ENCODE results near the gene AIF1L. TPM values are rescaled to one million over a fixed set of nuclear protein-coding genes. Genes with fewer than 3 reads are reported as not detected.

Gene AIF1L
- total RNA-seq, 1 donor from 2014 or later: 23.7 TPM

DNA sequence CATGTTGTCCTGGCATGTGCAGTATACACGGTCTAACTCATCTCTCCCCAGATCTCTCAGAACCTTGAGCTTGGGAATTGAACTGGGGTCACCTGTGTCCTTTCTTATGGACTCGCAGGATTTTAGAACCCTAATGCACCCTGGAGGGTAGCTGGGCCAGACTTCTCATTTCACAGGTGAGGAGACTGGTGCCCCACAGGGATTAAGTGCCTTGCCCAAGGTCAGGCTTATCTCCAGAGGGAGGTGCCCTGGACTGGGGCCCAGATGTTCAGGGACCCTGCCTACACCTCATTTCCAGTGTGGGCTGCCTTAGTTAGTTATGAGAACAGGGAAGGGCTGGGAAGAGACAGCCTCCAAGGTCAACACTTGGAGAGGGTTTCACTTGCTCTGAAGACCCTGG lies 25.0 kb downstream of the AIF1L start:
- FAIRE-seq (no peak), DNase-seq (ENCODE audit: low read depth) (no peak)
- H3K9ac ChIP-seq (ENCODE audit: low read length): no peak overlapping the region
- no peaks in the 10 kb centered on the region for H3K36me3 ChIP-seq (ENCODE audit: insufficient read depth, low read length)
- Mint-ChIP-seq H3K27me3 (ENCODE audit: low read depth, unreplicated experiment) (no peaks in the 10 kb centered on the region), H3K27ac (ENCODE audit: unreplicated experiment) (no peak overlapping the region), H3K9me3 (ENCODE audit: unreplicated experiment) (peaks cover 2% of the 10 kb centered on the region), H3K36me3 (ENCODE audit: low read depth, unreplicated experiment) (no peaks in the 10 kb centered on the region), H3K4me3 (ENCODE audit: unreplicated experiment) (no peak overlapping the region), H3K4me1 (ENCODE audit: low read depth, unreplicated experiment) (peaks cover 4% of the 10 kb centered on the region)
- H3K79me2 ChIP-seq (ENCODE audit: insufficient read depth, low read length): peaks cover 9% of the 10 kb centered on the region
- no peaks in the 10 kb centered on the region for H3K9me3 ChIP-seq (ENCODE audit: insufficient read depth, low read depth, low read length)
- no peaks in the 10 kb centered on the region for H3K27me3 ChIP-seq (ENCODE audit: insufficient read depth, low read length)
- no peak overlapping the region for H3K27ac ChIP-seq (ENCODE audit: low read depth, low read length)
- H3K4me1 ChIP-seq (ENCODE audit: insufficient read depth, low read length): peaks cover 16% of the 10 kb centered on the region
- H3K4me3 ChIP-seq (ENCODE audit: insufficient read depth, low read depth, low read length): no peak overlapping the region
- H3K4me2 ChIP-seq (ENCODE audit: low read length): no peak overlapping the region
- TF ChIP-seq, protein P1, sequence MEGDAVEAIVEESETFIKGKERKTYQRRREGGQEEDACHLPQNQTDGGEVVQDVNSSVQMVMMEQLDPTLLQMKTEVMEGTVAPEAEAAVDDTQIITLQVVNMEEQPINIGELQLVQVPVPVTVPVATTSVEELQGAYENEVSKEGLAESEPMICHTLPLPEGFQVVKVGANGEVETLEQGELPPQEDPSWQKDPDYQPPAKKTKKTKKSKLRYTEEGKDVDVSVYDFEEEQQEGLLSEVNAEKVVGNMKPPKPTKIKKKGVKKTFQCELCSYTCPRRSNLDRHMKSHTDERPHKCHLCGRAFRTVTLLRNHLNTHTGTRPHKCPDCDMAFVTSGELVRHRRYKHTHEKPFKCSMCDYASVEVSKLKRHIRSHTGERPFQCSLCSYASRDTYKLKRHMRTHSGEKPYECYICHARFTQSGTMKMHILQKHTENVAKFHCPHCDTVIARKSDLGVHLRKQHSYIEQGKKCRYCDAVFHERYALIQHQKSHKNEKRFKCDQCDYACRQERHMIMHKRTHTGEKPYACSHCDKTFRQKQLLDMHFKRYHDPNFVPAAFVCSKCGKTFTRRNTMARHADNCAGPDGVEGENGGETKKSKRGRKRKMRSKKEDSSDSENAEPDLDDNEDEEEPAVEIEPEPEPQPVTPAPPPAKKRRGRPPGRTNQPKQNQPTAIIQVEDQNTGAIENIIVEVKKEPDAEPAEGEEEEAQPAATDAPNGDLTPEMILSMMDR (IDR thresholded peaks at IDR 0.05; ENCODE audit: insufficient read depth, low read depth, low read length): no peak
- no peak for TF ChIP-seq EZH2 (IDR thresholded peaks at IDR 0.05; ENCODE audit: insufficient read depth, low read length)
- no peak overlapping the region for H2AFZ ChIP-seq (ENCODE audit: low read depth, low read length)
- no peaks in the 10 kb centered on the region for H4K20me1 ChIP-seq (ENCODE audit: insufficient read depth, low read length)

DNA sequence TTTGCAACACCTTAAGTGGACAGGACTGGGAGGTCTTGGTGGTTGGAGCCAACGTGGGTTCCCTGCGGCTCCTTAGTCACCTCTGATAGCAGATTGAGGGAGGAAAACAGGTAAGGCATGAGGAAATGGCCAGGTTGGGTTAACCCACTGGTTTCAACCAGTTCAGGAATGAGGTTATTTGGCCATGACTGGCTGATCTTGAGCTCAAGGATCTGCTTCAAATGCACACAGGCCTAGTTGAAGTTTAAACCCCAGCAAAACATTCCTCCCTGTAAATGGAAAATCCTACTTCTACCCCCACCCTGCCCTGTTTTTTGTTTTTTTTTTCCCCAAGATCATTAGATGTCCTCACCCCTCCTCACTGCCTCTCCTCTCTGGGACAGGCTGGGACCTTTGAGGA lies 25.8 kb downstream of the AIF1L start:
- Histone ChIP-seq H3K27me3 (ENCODE audit: insufficient read depth, low read length) (no peaks in the 10 kb centered on the region), H3K9me3 (ENCODE audit: insufficient read depth, low read depth, low read length) (no peaks in the 10 kb centered on the region), H3K4me3 (ENCODE audit: insufficient read depth, low read depth, low read length) (no peak overlapping the region), H3K4me1 (ENCODE audit: insufficient read depth, low read length) (peaks cover 14% of the 10 kb centered on the region), H3K27ac (ENCODE audit: low read depth, low read length) (no peak overlapping the region), H3K36me3 (ENCODE audit: insufficient read depth, low read length) (no peaks in the 10 kb centered on the region), H3K4me2 (ENCODE audit: low read length) (no peak overlapping the region), H3K9ac (ENCODE audit: low read length) (no peak overlapping the region), H2AFZ (ENCODE audit: low read depth, low read length) (no peak overlapping the region), H4K20me1 (ENCODE audit: insufficient read depth, low read length) (peaks cover 4% of the 10 kb centered on the region), H3K79me2 (ENCODE audit: insufficient read depth, low read length) (peaks cover 16% of the 10 kb centered on the region)
- H3K4me1 Mint-ChIP-seq (ENCODE audit: low read depth, unreplicated experiment): peaks cover 4% of the 10 kb centered on the region
- no peak overlapping the region for H3K4me3 Mint-ChIP-seq (ENCODE audit: unreplicated experiment)
- DNase-seq (ENCODE audit: low read depth): no peak
- no peaks in the 10 kb centered on the region for H3K27me3 Mint-ChIP-seq (ENCODE audit: low read depth, unreplicated experiment)
- TF ChIP-seq, protein P1 (IDR thresholded peaks at IDR 0.05; ENCODE audit: insufficient read depth, low read depth, low read length): no peak
- TF ChIP-seq EZH2 (IDR thresholded peaks at IDR 0.05; ENCODE audit: insufficient read depth, low read length): no peak
- FAIRE-seq: no peak
- no peaks in the 10 kb centered on the region for H3K36me3 Mint-ChIP-seq (ENCODE audit: low read depth, unreplicated experiment)
- peaks cover 2% of the 10 kb centered on the region for H3K9me3 Mint-ChIP-seq (ENCODE audit: unreplicated experiment)
- no peak overlapping the region for H3K27ac Mint-ChIP-seq (ENCODE audit: unreplicated experiment)

DNA sequence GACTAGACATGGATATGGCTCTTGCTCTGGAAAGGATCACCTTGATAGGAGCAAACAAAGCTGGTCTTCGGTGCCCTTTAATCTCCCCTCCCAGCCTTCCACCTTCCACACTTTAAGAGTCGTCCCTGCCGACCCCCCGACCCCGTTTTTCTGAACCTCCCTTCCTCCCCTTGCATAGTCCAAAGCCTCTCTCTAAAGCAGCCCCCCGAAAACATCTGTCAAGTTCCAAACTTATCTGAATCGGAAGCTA lies 28.6 kb downstream of the AIF1L start:
- Mint-ChIP-seq H3K27ac (ENCODE audit: unreplicated experiment) (peak overlapping the region; percentile 85), H3K9me3 (ENCODE audit: unreplicated experiment) (peaks cover 2% of the 10 kb centered on the region), H3K27me3 (ENCODE audit: low read depth, unreplicated experiment) (no peaks in the 10 kb centered on the region), H3K36me3 (ENCODE audit: low read depth, unreplicated experiment) (no peaks in the 10 kb centered on the region), H3K4me1 (ENCODE audit: low read depth, unreplicated experiment) (peaks cover 4% of the 10 kb centered on the region), H3K4me3 (ENCODE audit: unreplicated experiment) (peak overlapping the region; percentile 98)
- Histone ChIP-seq H3K27me3 (ENCODE audit: insufficient read depth, low read length) (no peaks in the 10 kb centered on the region), H3K36me3 (ENCODE audit: insufficient read depth, low read length) (peaks cover 16% of the 10 kb centered on the region), H3K27ac (ENCODE audit: low read depth, low read length) (peak overlapping the region; percentile 68), H3K4me3 (ENCODE audit: insufficient read depth, low read depth, low read length) (peak overlapping the region; percentile 84), H2AFZ (ENCODE audit: low read depth, low read length) (peak overlapping the region; percentile 65), H3K4me2 (ENCODE audit: low read length) (peak overlapping the region; percentile 85), H4K20me1 (ENCODE audit: insufficient read depth, low read length) (peaks cover 4% of the 10 kb centered on the region), H3K79me2 (ENCODE audit: insufficient read depth, low read length) (peaks cover 32% of the 10 kb centered on the region), H3K4me1 (ENCODE audit: insufficient read depth, low read length) (peaks cover 11% of the 10 kb centered on the region), H3K9ac (ENCODE audit: low read length) (peak overlapping the region; percentile 91), H3K9me3 (ENCODE audit: insufficient read depth, low read depth, low read length) (no peaks in the 10 kb centered on the region)
- FAIRE-seq (no peak), DNase-seq (ENCODE audit: low read depth) (no peak)
- TF ChIP-seq, protein P1 (IDR thresholded peaks at IDR 0.05; ENCODE audit: insufficient read depth, low read depth, low read length): no peak
- no peak for TF ChIP-seq EZH2 (IDR thresholded peaks at IDR 0.05; ENCODE audit: insufficient read depth, low read length)

Data from astrocyte (in vitro differentiated cells and primary cell).